Pancreas (tissue), 10 donors: Measurements from ENCODE around the gene FNDC3B. TPM values are rescaled to one million over a fixed set of nuclear protein-coding genes. Genes with fewer than 3 reads are reported as not detected.

ENCODE experiments used
- ATAC-seq, 4 donors: fragments of 200-7000 bp; cut with Tn5 transposase; one replicate each; pipeline versions ENCODE4 v1.8.0 to v1.9.1; 2020; ENCODE audit warnings: mild to moderate bottlenecking in 4 of 4, moderate library complexity in 4 of 4
- DNase-seq, 6 donors: peaks; one replicate each; pipeline ENCODE4 v3.0.0-alpha.2; 2020
- FAIRE-seq: peaks from 2 replicates; lab custom pipeline; 2012; peaks lifted over from hg19 to GRCh38; lab: Jason Lieb, UNC
- H3K27ac ChIP-seq, 4 donors: fragments of 200-600 bp; sonication (generic); 1 replicate in 3 of 4; 2 replicates in 1 of 4; pipeline versions ENCODE4 v1.5.0 to v1.8.0; 2020
- H3K27me3 ChIP-seq, 4 donors: fragments of 200-600 bp; one replicate each; pipeline ENCODE4 v1.8.0; 2021
- H3K36me3 ChIP-seq, 3 donors: fragments of 200-600 bp; sonication (generic) in 1 of 3; one replicate each; pipeline versions ENCODE4 v1.5.0 to v1.8.0; 2020 to 2021
- H3K4me1 ChIP-seq, 3 donors: fragments of 200-600 bp; one replicate each; pipeline ENCODE4 v1.8.0; 2021
- H3K4me3 ChIP-seq, 4 donors: fragments of 200-600 bp; sonication (generic) in 2 of 4; one replicate each; pipeline versions ENCODE4 v1.5.0 to v1.8.0; 2020 to 2021
- H3K9me3 ChIP-seq, 4 donors: fragments of 200-600 bp; one replicate each; pipeline ENCODE4 v1.8.0; 2021
- CTCF ChIP-seq, 4 donors: fragments of 200-600 bp; sonication (generic) in 3 of 4; IDR thresholded peaks; one replicate each; pipeline versions ENCODE4 v1.5.0 to v1.8.0; 2021; ENCODE audit warnings: antibody characterized with exemption in 4 of 4
- WGBS, 2 donors: extraction: QIAGEN DNeasy Blood & Tissue Kit; methylation state at CpG; one replicate each; pipeline ENCODE4 v1.1.7; 2013; 5-methylcytosine and 5-hydroxymethylcytosine counted together
- intact Hi-C, 3 donors: fragments of 100-400 bp; cut with DNase I; formaldehyde crosslinking; loops; one replicate each; pipeline versions ENCODE4 v1.11.1 to v1.14.2; 2022
- polyA plus RNA-seq, 2 donors: library from polyadenylated mRNA; stranded (reverse); fragments of 200-250 nt; gene quantifications; one replicate each; pipeline ENCODE4 v1.2.3, GENCODE V29; 2013
- total RNA-seq, 6 donors: library from RNA; stranded (reverse); fragmentation: NEBNext Ultra II Directional in 4 of 6; extraction: Animal tissue kit (Norgen Biotek cat#: 25700) in 4 of 6; gene quantifications; one replicate each; pipeline versions ENCODE4 v1.2.1 to v1.2.4, GENCODE V29; 2021 to 2023
- donor health status: healthy with polysubstance abuse.
- donor health status: DM: no; HTN: no; CAD: no; lungs with moderate emphysema.
- donor health status: DM: no; HTN: no; CAD: no.
- donor health status: control.
- donor health status: control.
- donor health status: Bipolar disorder and iron deficiency.
- donor health status: DM: yes; HTN: yes; CAD: no.
- donor health status: DM: no; HTN: no; CAD: no.
- donor health status: DM: no; HTN: no; CAD: no.
- donor health status: DM: yes; HTN: yes; CAD: no.

FNDC3B gene
- total and polyA plus RNA-seq, 8 donors, result 9.3 to 126 (median 73.2) TPM

GRCh38 chr3:172332256-172333041 lies 293.1 kb downstream of the FNDC3B start:
- peak; percentile 79 to 97 (median 93) for ATAC-seq
- peak; percentile 74 to 86 (median 78) for TF ChIP-seq CTCF (IDR thresholded peaks at IDR 0.05)
- Histone ChIP-seq H3K9me3 (no peaks in the 10 kb centered on the region), H3K27me3 (no peaks in the 10 kb centered on the region), H3K4me1 (no peaks in the 10 kb centered on the region), H3K4me3 (no peak overlapping the region), H3K27ac (peak overlapping the region in 1 of 4 donors; percentile 30), H3K36me3 (peaks cover 0 to 28% (median 18%) of the 10 kb centered on the region in 3 donors)
- peak; percentile 78 for FAIRE-seq
- intact Hi-C loops, result no loop called here
- DNase-seq, result peak in 5 of 6 donors; percentile 45 to 65 (median 53)
- 42 to 46% methylated on average over 2 of the region's 2 CpGs for WGBS, 2 donors

- Histone ChIP-seq H3K4me3 (no peak overlapping the region), H3K27ac (peak overlapping the region in 1 of 4 donors; percentile 30), H3K4me1 (no peaks in the 10 kb centered on the region), H3K27me3 (no peaks in the 10 kb centered on the region), H3K36me3 (peaks cover 0 to 28% (median 18%) of the 10 kb centered on the region in 3 donors), H3K9me3 (no peaks in the 10 kb centered on the region)
- TF ChIP-seq CTCF (IDR thresholded peaks at IDR 0.05), result no peak
- FAIRE-seq (no peak), DNase-seq (no peak), ATAC-seq (no peak)
- intact Hi-C loops, result no loop called here
These were observed 293.6 kb downstream of the FNDC3B start for GRCh38 chr3:172333042-172333377.

GRCh38 chr3:172333692-172334457 lies 294.5 kb downstream of the FNDC3B start:
- FAIRE-seq, result no peak
- intact Hi-C loops, result no loop called here
- peaks cover 0 to 34% (median 18%) of the 10 kb centered on the region in 3 donors for H3K36me3 ChIP-seq

GRCh38 chr3:172334671-172335207 lies 295.4 kb downstream of the FNDC3B start:
- Histone ChIP-seq H3K36me3 (peaks cover 0 to 33% (median 15%) of the 10 kb centered on the region in 3 donors), H3K27me3 (no peaks in the 10 kb centered on the region), H3K4me1 (no peaks in the 10 kb centered on the region), H3K4me3 (no peak overlapping the region), H3K27ac (peak overlapping the region in 2 of 4 donors; percentile 20 to 28), H3K9me3 (no peaks in the 10 kb centered on the region)
- no peak for TF ChIP-seq CTCF (IDR thresholded peaks at IDR 0.05)
- WGBS, 2 donors, result 58 to 59% methylated on average over 7 of the region's 7 CpGs
- FAIRE-seq (no peak), ATAC-seq (peak in 2 of 4 donors; percentile 22 to 45), DNase-seq (no peak)
- intact Hi-C loops, result no loop called here

More at GRCh38 chr3:172333692-172334457, 294.5 kb downstream of the FNDC3B start:
- no peak for ATAC-seq
- WGBS, 2 donors, result 67 to 75% methylated on average over 7 of the region's 7 CpGs
- no peak for DNase-seq
- H3K4me1 ChIP-seq, result no peaks in the 10 kb centered on the region
- no peak overlapping the region for H3K27ac ChIP-seq
- TF ChIP-seq CTCF (IDR thresholded peaks at IDR 0.05), result no peak
- H3K27me3 ChIP-seq, result no peaks in the 10 kb centered on the region
- no peaks in the 10 kb centered on the region for H3K9me3 ChIP-seq
- no peak overlapping the region for H3K4me3 ChIP-seq
